H1 (cell line): ENCODE results near the gene TMEM108. TPM values are rescaled to one million over a fixed set of nuclear protein-coding genes. Genes with fewer than 3 reads are reported as not detected.

ENCODE experiments used
- SIRT6 ChIP-seq: IDR thresholded peaks from one replicate; pipeline ENCODE4 v1.7.1; 2012; ENCODE audit warnings: low read length, inconsistent platforms
- YY1 ChIP-seq: IDR thresholded peaks from 2 replicates; pipeline ENCODE4 v1.6.1; 2011; ENCODE audit warnings: low read depth, mild to moderate bottlenecking, low read length
- polyA plus RNA-seq, 7 experiments: library from polyadenylated mRNA; depleted of rRNA in 3 of 7; stranded (reverse) in 5 of 7; unstranded in 2 of 7; fragments of >200 nt in 5 of 7; fragments of 200-250 nt in 2 of 7; gene quantifications; 1 replicate in 5 of 7; 2 replicates in 1 of 7; 4 replicates in 1 of 7; pipeline versions ENCODE4 v1.2.1 to v1.2.3, GENCODE V29; 2011 to 2013; ENCODE audit warnings: missing spikeins in 2 of 7, mixed read lengths in 2 of 7
- total RNA-seq: library from RNA; stranded (reverse); fragmentation: NEBNext Ultra II Directional; extraction: Animal tissue kit (Norgen Biotek cat#: 25700); gene quantifications from 2 replicates; pipeline ENCODE4 v1.2.1, GENCODE V29; 2021

TMEM108 gene
- total and polyA plus RNA-seq, 2 of the 8 experiments (the other 6 are each of a cell fraction or from before 2014, with no cell fraction given) = 14.3 to 16.2 TPM

- TF ChIP-seq YY1 (no peak), SIRT6 (no peak)
These were observed 316.5 kb downstream of the TMEM108 start (continued) for GRCh38 chr3:133354721-133355120.
